Activated CD8-positive, alpha-beta T cell treated with anti-CD3 and anti-CD28 coated beads, Interleukin-2, amount 10 ng/mL, durations not matched to agents 7 days and 5 days (primary cell): ENCODE results near the gene TRIM24. TPM values are rescaled to one million over a fixed set of nuclear protein-coding genes. Genes with fewer than 3 reads are reported as not detected.

Experiments used
- total RNA-seq, 2 experiments: library from RNA; stranded (reverse); gene quantifications; one replicate each; pipeline ENCODE4 v1.2.3, GENCODE V29; 2021

The TRIM24 gene
- total RNA-seq, 2 experiments from 2014 or later = 26.1 to 26.2 TPM

Other genes with a start within 250 kb of the TRIM24 start
- gene SVOPL, start 241.1 kb downstream of the TRIM24 start, total RNA-seq = 1 to 10 TPM; 3.5 to 4.3 TPM